Activated T-cell treated with anti-CD3 and anti-CD28 coated beads for 4 hours (primary cell): ENCODE results near the gene CTNND1.
"Not testable (repeated sequence)": the region's sequence is repeated elsewhere in the genome, so short reads cannot be mapped to it uniquely, and the experiment has no call there.

Source experiments
- DNase-seq: peaks from one replicate; pipeline ENCODE4 v3.0.0-alpha.2; 2020

Gene CTNND1

GRCh38 chr11:57761301-57762234, at the start of gene CTNND1:
CTNND1 (plus strand) TSS chr11:57761802; CDS start chr11:57791479, 29,677 bp downstream.
- no peak for DNase-seq

- DNase-seq: peak; percentile 82
Measured at GRCh38 chr11:57712256-57713150, 49.1 kb upstream of the CTNND1 start, which contains the start of gene TMX2. TMX2 (plus strand) TSS chr11:57712593; CDS start chr11:57712619, 26 bp downstream.

- no peak for DNase-seq
Measured at GRCh38 chr11:57713835-57714234, 47.8 kb upstream of the CTNND1 start.

GRCh38 chr11:57716726-57717125, 44.9 kb upstream of the CTNND1 start:
- not testable (repeated sequence) for DNase-seq

- DNase-seq: no peak
Measured at GRCh38 chr11:57727185-57727584, 34.4 kb upstream of the CTNND1 start.

GRCh38 chr11:57728829-57729228, 32.8 kb upstream of the CTNND1 start:
- no peak for DNase-seq

- no peak for DNase-seq
Measured at GRCh38 chr11:57729479-57729878, 32.1 kb upstream of the CTNND1 start.

GRCh38 chr11:57732661-57733060, 28.9 kb upstream of the CTNND1 start:
- DNase-seq: no peak

GRCh38 chr11:57735619-57736298, 25.8 kb upstream of the CTNND1 start:
- DNase-seq: no peak

GRCh38 chr11:57741132-57742086, 20.2 kb upstream of the CTNND1 start, which contains the start of gene SELENOH:
SELENOH (plus strand) TSS chr11:57741491; CDS start chr11:57741596, 105 bp downstream.
- peak; percentile 85 for DNase-seq

- DNase-seq: no peak
Measured at GRCh38 chr11:57742087-57742452, 19.5 kb upstream of the CTNND1 start.

- no peak for DNase-seq
Measured at GRCh38 chr11:57744357-57744756, 17.2 kb upstream of the CTNND1 start.

- no peak for DNase-seq
Measured at GRCh38 chr11:57745206-57745605, 16.4 kb upstream of the CTNND1 start.

- no peak for DNase-seq
Measured at GRCh38 chr11:57746920-57747319, 14.7 kb upstream of the CTNND1 start.

- no peak for DNase-seq
Measured at GRCh38 chr11:57751176-57751575, 10.4 kb upstream of the CTNND1 start.

GRCh38 chr11:57751676-57752253, 9.8 kb upstream of the CTNND1 start, which contains the start of gene BTBD18:
BTBD18 (minus strand) TSS chr11:57751819; CDS start chr11:57751188, 631 bp downstream.
- DNase-seq: no peak

GRCh38 chr11:57752954-57753353, 8.6 kb upstream of the CTNND1 start:
- DNase-seq: no peak

GRCh38 chr11:57758174-57758573, 3.4 kb upstream of the CTNND1 start:
- DNase-seq: no peak

GRCh38 chr11:57762235-57762861, 746 bp downstream of the CTNND1 start:
- DNase-seq: no peak

- DNase-seq: no peak
Measured at GRCh38 chr11:57763568-57763967, 2.0 kb downstream of the CTNND1 start.

- DNase-seq: no peak
Measured at GRCh38 chr11:57764021-57764420, 2.4 kb downstream of the CTNND1 start.
